Retinal pigment epithelial cell (primary cell): Measurements from ENCODE around the gene PLD1.

Experiments
- DNase-seq: peaks from one replicate; pipeline ENCODE4 v3.0.0-alpha.2; 2010; ENCODE audit warnings: low read depth
- H3K4me3 ChIP-seq: 2 replicates; pipeline ENCODE4 v1.5.1; 2011; ENCODE audit warnings: mild to moderate bottlenecking, low read length, control low read depth, moderate library complexity
- TF ChIP-seq, protein P1 (sequence below): conservative IDR thresholded peaks from 2 replicates; pipeline ENCODE4 v1.5.1; 2011; ENCODE audit warnings: low read depth, low read length, control low read depth, inconsistent platforms

The PLD1 gene

DNA sequence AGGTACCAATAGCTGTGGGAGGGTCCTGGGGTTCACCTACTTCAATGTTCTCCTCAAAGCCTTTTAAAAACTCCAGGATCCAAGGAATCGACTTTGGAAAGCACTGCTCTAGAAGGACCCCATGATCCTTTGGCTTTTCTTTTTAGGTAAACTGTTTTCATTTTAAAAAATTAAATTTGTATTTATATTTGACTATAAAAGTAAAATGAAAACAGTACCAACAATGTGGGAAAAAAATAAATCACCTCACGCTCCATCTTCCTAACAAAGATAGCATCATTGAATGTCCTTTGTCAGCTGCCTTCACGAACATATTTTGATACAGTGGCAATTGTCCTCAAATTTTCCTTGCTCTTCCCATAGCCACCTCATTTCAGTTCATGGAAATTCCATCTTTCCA is 127.5 kb downstream of the PLD1 start:
- DNase-seq: no peak
- TF ChIP-seq, protein P1, sequence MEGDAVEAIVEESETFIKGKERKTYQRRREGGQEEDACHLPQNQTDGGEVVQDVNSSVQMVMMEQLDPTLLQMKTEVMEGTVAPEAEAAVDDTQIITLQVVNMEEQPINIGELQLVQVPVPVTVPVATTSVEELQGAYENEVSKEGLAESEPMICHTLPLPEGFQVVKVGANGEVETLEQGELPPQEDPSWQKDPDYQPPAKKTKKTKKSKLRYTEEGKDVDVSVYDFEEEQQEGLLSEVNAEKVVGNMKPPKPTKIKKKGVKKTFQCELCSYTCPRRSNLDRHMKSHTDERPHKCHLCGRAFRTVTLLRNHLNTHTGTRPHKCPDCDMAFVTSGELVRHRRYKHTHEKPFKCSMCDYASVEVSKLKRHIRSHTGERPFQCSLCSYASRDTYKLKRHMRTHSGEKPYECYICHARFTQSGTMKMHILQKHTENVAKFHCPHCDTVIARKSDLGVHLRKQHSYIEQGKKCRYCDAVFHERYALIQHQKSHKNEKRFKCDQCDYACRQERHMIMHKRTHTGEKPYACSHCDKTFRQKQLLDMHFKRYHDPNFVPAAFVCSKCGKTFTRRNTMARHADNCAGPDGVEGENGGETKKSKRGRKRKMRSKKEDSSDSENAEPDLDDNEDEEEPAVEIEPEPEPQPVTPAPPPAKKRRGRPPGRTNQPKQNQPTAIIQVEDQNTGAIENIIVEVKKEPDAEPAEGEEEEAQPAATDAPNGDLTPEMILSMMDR: no peak
- no peak overlapping the region for H3K4me3 ChIP-seq

DNA sequence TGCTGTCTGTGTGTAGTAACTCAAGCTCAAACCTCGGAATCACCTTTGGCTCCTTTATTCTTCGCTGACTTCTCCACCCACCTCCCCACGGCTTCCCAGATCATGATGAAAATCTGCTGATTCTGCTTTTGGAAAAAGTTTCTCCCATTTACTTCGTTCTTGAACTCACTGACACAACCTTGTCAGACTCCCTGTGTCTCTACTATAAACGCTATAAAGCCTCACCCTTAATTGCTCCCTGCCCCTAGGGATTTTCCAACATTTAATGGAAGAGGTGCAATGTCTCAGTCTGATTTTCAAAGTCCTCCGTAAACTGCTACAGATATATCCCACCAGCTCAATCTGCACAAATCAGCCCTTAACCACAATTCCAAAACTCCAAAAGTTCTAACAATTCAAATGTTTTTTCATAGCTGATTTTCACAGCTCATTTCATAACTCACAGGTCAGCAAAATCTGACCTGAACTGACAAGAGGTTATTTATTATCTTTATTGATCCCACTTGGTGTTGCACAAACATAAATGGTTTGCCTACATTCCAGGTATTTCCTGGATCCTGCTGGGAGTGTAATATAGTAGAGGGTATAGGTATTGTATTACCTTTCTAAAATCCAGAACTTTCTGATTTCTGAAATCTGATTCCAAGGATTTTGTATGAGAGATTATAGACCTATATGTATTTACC is 129.4 kb downstream of the PLD1 start:
- TF ChIP-seq, protein P1: no peak
- H3K4me3 ChIP-seq: no peak overlapping the region
- DNase-seq: no peak

DNA sequence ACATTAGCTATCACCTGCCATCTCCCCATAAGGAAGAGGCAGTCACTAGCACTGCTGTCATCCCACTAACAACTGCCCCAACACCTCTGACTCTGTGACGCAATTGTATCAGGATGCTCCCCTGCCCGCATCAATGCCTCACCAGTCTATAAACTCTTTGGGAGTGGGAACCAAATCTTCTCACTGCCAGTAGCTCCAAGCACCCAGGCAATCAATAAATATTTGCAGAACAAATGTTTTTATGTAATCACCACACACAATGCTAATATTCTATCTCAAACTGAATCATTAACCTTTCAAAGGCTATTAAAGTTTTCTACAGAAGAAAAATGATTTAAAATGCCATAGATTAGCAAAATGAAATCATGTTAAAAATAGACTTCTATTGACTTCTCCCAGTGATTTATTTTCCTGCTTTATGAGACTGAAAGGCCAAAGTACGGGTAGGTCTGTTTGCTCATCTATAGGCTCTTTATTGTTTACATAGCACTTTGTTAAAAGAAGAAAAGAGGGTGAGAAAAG is 131.3 kb downstream of the PLD1 start:
- TF ChIP-seq, protein P1: no peak
- H3K4me3 ChIP-seq: no peak overlapping the region
- no peak for DNase-seq

DNA sequence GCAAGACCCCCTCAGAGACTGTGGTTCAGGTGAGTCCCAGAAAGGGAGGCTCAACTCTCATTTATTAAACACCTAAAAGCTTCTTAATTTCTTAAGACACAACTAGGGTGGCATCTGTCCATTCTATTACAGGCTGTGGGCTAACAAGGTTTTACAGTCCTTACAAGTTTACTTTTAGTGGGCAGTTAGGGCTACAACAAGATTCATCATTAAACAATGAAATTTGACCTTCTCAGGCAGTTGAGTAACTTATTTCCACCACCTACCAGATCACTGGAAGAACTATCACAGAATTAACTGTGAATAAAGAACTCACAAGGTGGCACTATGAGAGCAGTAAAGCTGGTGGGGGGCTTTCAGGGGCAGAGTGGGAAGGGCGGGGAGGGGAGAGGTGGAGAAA is 132.6 kb downstream of the PLD1 start:
- TF ChIP-seq, protein P1: no peak

DNA sequence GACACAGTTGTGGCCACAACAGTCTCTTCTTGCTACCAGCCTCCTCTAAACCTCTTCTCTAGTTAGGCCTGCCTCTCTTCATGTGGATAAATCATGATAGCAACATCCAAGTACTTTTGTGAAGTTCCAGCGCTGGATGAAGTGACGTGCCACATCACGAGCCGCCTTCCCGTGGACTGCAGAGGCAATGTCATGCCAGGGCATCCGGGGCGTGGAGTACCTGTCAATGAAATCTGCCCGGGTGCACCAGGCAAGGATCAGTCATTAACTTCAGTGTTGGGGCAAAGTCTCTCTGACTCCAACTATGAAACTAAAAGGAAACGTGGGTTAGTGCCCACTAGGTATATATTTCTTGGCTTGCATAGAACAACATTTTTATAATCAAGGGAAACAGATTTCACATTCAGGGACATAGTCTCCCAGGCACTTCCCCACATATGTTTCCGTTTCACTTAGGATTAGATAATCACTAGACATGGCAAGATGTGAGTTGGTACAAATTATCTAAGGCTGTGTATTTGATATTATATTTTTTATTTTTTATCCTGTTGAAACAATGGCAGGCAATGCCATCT is 133.6 kb downstream of the PLD1 start:
- DNase-seq: no peak
- TF ChIP-seq, protein P1: no peak
- no peak overlapping the region for H3K4me3 ChIP-seq

More for the DNA sequence above, 132.6 kb downstream of the PLD1 start:
- DNase-seq: no peak
- no peak overlapping the region for H3K4me3 ChIP-seq

DNA sequence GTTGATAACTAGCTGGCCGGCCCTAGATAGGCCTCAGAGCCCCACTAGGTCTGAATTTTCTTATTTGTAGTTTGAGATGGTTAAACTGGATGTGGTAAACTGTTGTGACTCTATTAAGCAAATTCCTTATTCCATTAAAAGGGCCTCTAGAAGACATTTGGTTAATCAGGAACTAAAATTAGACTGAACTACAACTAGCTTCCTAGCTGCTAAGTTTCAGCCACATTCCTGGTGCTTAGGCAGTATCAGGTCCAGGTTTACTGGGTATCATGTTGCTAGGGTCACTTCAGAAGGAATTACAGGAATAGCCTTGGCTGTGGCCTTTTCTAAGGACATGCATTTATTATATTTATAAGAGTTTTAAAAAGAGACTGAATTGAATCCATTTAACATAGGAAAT is 136.3 kb downstream of the PLD1 start:
- TF ChIP-seq, protein P1: no peak
- H3K4me3 ChIP-seq: no peak overlapping the region
- DNase-seq: no peak

DNA sequence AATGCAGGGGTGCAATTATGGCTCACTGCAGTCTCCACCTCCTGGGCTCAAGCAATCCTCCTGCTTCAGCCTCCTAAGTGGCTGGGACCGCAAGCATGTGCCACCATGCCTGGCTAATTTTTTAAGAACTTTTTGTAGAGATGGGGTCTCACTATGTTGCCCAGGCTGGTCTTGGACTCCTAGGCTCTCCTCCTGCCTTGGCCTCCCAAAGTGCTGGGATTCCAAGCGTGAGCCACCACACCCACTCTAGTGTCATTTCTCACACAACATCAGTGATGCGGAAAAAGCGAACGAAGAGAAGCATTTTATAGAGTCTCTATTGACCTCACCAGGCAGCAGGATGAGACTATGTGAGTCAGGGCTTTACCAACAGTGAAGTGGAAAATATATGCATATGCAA is 137.7 kb downstream of the PLD1 start:
- H3K4me3 ChIP-seq: no peak overlapping the region
- DNase-seq: no peak
- TF ChIP-seq, protein P1: no peak
